ENCODE measurements around the gene DTX3. TPM values are rescaled to one million over a fixed set of nuclear protein-coding genes. Genes with fewer than 3 reads are reported as not detected.

The DTX3 gene
- total and polyA plus RNA-seq, 12 donors = 16.9 to 58.2 (median 22.2) TPM

DNA sequence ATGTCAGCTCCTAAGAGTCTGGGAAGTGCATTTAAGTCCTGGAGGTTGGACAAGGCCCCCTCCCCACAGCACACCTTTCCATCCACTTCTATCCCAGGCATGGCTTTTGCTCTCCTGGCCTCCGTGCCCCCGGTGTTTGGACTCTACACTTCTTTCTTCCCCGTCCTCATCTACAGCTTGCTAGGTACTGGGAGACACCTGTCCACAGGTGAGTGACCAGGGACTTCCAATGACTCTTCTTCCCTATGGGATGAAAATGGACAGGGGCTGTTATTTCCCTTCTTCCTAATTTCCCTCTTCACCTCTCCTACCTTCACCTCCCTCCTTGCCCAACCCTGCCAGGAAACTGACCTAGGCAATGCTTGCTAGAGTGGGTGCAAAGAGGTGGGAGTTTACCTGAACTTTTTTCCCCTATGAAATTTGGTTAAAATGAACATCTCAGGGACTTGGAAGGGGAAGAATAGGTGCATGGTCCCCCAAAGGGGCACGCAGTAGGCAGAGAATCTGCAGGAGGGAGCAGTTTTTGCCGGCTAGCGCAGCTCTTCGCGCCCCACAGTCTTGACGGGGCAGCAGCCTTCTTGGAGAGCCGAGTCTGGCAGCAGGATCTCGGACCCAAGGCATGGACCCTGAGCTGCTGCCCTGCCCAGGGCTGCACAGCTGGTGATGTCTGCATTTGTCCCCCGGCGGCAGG, 15.8 kb downstream of the DTX3 start:
- intact Hi-C loops (cut with DNase I) = loop anchor here in 5 of 10 donors (2.0 to 10.0 kb wide), 4 partner anchors 38 to 166 kb away; partner anchors contain the start of genes GLI1 (in 1 of the 5) and INHBE (in 1 of the 5)
- DNase-seq (no peak), ATAC-seq (no peak)
- peaks cover 0 to 24% (median 4%) of the 10 kb centered on the region in 9 donors for H3K36me3 ChIP-seq
- peaks cover 11 to 92% (median 54%) of the 10 kb centered on the region in 7 donors for H3K27me3 ChIP-seq
- 47 to 56% methylated on average over 13 of the region's 13 CpGs for WGBS, 2 donors
- TF ChIP-seq, protein P1, sequence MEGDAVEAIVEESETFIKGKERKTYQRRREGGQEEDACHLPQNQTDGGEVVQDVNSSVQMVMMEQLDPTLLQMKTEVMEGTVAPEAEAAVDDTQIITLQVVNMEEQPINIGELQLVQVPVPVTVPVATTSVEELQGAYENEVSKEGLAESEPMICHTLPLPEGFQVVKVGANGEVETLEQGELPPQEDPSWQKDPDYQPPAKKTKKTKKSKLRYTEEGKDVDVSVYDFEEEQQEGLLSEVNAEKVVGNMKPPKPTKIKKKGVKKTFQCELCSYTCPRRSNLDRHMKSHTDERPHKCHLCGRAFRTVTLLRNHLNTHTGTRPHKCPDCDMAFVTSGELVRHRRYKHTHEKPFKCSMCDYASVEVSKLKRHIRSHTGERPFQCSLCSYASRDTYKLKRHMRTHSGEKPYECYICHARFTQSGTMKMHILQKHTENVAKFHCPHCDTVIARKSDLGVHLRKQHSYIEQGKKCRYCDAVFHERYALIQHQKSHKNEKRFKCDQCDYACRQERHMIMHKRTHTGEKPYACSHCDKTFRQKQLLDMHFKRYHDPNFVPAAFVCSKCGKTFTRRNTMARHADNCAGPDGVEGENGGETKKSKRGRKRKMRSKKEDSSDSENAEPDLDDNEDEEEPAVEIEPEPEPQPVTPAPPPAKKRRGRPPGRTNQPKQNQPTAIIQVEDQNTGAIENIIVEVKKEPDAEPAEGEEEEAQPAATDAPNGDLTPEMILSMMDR (IDR thresholded peaks at IDR 0.05) = no peak
- H3K4me1 ChIP-seq = peaks cover 9 to 56% (median 28%) of the 10 kb centered on the region in 9 donors
- no peaks in the 10 kb centered on the region for H3K9me3 ChIP-seq
- peak overlapping the region in 3 of 10 donors; percentile 2 to 81 (median 75) for H3K27ac ChIP-seq
- peak overlapping the region; percentile 14 to 60 (median 52) for H3K4me3 ChIP-seq

DNA sequence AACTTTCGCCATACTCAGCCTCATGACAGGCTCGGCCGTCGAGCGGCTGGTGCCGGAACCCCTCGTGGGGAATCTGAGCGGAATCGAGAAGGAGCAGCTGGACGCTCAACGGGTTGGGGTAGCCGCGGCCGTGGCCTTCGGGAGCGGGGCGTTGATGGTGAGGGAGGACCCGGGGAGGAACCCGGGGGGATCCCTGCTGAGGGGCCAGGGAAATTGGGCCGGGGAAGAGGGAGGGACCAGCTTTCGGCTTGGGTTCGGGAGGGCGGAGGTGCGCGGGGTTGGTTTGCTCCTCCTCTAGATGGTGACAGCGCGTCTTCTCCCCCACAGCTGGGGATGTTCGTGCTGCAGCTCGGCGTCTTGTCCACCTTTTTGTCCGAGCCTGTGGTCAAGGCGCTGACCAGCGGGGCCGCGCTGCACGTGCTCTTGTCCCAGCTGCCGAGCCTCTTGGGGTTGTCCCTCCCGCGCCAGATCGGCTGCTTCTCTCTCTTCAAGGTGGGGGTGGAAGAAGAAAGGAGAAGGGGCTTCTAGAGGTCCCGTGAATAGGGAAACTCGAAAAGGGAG, 16.4 kb downstream of the DTX3 start:
- H3K27me3 ChIP-seq = peaks cover 11 to 96% (median 60%) of the 10 kb centered on the region in 7 donors
- H3K4me1 ChIP-seq = peaks cover 9 to 51% (median 24%) of the 10 kb centered on the region in 9 donors
- peak overlapping the region in 3 of 10 donors; percentile 2 to 31 (median 11) for H3K27ac ChIP-seq
- WGBS, 2 donors = 6 to 10% methylated on average over 42 of the region's 42 CpGs
- H3K36me3 ChIP-seq = peaks cover 0 to 18% (median 0%) of the 10 kb centered on the region in 9 donors
- no peaks in the 10 kb centered on the region for H3K9me3 ChIP-seq
- intact Hi-C loops (cut with DNase I) = loop anchor here in 7 of 10 donors (1.0 to 10.0 kb wide), 5 partner anchors 38 to 166 kb away; partner anchors contain the start of genes GLI1 (in 1 of the 7) and INHBE (in 1 of the 7)
- ATAC-seq (peak in 7 of 8 donors; percentile 7 to 24 (median 14)), DNase-seq (peak in 1 of 2 donors; percentile 38)
- TF ChIP-seq, protein P1 (IDR thresholded peaks at IDR 0.05) = no peak
- H3K4me3 ChIP-seq = peak overlapping the region; percentile 4 to 60 (median 52)

DNA sequence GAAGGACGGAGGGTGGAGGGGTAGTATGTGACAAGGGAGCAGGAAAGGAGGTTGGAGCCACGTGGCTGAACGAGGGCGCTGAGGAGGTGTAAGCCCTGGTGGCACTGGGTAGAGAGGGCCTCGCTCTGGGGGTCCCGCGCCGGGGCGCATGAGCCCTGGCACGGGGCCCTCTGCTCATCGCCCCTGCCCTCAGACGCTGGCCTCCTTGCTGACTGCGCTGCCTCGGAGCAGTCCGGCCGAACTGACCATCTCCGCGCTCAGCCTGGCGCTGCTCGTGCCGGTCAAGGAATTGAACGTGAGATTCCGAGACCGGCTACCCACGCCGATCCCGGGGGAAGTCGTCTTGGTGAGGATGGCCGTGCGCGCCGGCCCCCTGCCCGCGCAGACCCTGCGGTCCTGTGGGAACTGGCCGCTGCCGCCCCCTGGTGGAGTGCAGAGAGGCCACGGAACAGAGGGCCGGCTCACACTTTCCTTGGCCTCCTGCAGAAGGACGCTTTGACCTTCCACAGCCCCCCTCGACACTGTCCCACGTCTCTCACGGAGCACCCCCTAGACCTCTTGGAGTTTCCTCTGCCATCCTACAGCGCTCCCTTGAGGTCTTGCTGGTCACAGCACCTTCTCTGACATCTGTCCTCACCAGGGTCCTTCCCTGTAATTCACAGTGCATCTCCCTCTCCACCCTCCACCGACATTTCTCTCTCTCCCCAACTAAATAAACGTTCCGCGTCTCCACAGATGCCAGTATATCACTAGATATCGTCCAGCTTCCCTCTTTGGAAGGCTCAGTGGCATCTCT, 17.1 kb downstream of the DTX3 start:
- 2% methylated on average over 49 of the region's 49 CpGs for WGBS, 2 donors
- H3K9me3 ChIP-seq = no peaks in the 10 kb centered on the region
- ATAC-seq (peak; percentile 64 to 79 (median 72)), DNase-seq (peak; percentile 61 to 75)
- H3K4me3 ChIP-seq = peak overlapping the region; percentile 4 to 60 (median 52)
- intact Hi-C loops (cut with DNase I) = loop anchor here (1.0 to 10.0 kb wide), 5 partner anchors 38 to 167 kb away; partner anchors contain the start of genes GLI1 (in 1 of the 10) and INHBE (in 1 of the 10)
- peaks cover 0 to 12% (median 0%) of the 10 kb centered on the region in 9 donors for H3K36me3 ChIP-seq
- TF ChIP-seq, protein P1 (IDR thresholded peaks at IDR 0.05) = peak; percentile 88 to 98 (median 95)
- H3K4me1 ChIP-seq = peaks cover 9 to 50% (median 21%) of the 10 kb centered on the region in 9 donors
- H3K27ac ChIP-seq = peak overlapping the region in 2 of 10 donors; percentile 11 to 31
- peaks cover 11 to 96% (median 67%) of the 10 kb centered on the region in 7 donors for H3K27me3 ChIP-seq

Data from heart right ventricle (tissue), 16 donors.